Measurements from ENCODE around the gene NOS1AP. TPM values are rescaled to one million over a fixed set of nuclear protein-coding genes. Genes with fewer than 3 reads are reported as not detected.

NOS1AP gene
- total RNA-seq, 1 experiment from 2014 or later, result 0.02 TPM

DNA sequence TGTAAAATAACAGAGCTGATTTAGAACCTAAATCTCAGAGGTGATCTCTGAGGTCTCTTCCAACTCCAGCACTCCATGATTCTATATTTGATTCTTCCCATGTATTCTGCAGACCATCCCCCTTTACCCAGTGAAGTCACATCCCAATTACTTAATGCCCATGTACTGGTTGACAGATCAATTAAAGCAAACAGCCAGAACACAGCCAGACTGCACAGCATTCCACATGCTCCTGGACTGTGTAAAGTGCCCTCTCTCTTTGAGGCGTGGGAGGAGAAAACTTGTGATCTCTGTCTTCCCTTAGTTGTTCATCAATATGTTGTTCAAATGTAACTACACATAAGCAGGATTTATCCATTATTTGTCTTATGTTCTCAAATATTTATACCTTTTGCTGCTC lies 18.1 kb downstream of the NOS1AP start:
- DNase-seq (ENCODE audit: extremely low read depth, low read depth), result no peak

DNA sequence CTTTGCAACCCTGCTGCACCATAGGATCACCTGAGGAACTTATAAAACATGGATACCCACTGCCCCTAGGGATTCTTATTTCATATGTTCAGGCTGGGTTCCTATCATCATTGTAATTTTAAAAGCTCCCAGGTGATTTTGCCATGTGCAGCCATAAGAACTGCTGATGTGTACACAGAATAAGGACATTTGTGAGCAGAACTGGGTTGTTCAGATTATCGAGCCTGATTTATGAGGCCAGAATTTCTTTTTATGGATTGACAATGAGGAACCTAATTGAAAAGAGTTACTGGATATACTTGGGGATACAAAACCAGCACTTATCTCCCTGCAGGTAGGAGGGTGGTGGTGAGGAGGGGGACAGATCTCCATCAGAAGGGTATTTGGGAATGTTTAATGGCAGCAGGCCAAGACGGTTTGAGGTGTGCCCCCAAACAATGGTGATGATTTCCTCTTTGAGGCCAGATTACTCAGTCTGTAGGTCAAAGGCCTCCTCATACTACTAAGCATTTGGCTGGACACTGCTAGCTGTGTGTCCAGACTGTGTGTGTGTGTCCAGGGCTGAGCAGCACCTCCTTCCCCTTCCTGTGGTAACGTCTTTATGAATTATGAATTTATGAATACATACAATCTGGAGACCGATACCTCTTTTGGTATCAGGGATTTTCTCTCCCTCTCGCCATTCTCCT lies 18.9 kb downstream of the NOS1AP start:
- no peak for DNase-seq (ENCODE audit: extremely low read depth, low read depth)

DNA sequence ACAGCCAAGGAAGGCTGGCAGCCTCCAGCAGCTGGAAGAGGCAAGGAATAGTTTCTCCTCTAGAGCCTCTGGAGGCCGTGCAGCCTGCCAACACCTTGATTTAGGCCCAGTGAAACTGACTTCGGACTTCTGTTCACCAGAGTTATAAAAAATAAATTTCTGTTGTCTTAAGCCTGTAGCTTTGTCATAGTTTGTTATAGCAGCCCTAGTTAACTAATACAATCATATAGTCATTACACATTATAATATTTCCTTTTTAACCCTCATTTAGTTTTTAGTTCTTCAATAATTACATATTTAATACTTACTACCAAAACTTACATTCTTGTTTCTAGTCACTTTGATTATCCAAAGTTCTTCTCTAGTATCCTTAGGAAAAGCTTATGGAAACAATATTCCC lies 20.3 kb downstream of the NOS1AP start:
- DNase-seq (ENCODE audit: extremely low read depth, low read depth), result no peak

DNA sequence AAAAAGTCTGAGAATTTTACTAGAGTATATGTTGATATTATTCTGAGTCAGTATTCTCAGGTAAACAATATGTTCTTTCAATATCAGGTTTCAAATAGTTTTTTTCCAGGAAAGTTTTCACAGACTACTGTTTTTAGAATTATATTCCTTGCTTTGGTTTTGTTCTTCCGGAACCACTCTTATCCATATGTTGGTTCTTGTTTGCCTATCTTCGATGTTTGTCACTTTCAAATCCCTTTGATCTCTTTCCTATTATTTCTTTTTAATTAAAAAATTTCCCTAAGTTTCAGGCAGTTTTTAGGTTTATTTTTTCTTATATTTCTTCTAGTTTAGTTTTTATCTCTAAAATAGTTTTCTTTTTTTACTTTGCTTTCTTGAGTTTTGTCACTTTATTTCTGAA lies 20.9 kb downstream of the NOS1AP start:
- no peak for DNase-seq (ENCODE audit: extremely low read depth, low read depth)

DNA sequence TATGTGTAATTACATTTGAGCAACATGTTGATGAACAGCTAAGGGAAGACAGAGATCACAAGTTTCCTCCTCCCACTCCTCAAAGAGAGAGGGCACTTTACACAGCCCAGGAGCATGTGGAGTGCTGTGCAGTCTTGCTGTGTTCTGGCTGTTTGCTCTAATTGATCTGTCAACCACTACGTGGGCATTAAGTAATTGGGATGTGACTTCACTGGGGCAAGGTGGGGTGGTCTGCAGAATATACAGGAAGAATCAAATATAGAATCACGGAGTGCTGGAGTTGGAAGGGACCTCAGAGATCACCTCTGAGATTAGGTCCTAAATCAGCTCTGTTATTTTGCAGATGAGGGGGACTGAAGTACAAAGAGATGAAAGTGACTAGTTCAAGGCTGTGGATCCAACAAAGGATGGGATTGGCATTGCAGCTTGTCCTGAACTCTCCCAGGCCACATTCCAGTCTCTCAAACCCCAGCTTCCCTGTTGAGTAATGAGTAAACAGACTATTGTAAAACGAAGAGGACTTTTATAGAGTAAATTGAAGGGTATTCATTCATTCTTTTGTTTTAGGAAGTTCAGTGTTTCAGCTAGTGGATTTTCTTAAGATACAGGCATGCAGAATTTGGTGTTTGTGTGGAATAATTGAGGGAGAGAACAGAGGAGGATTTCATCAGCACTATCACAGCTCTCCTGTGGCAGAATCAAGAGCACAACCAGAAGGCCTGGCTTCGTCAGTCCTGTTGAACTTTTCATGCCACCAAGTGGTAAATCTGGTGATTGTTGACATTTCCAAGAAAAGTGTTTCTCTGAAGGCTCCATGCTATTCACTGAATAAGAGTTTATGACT lies 22.4 kb downstream of the NOS1AP start:
- DNase-seq (ENCODE audit: extremely low read depth, low read depth), result no peak

DNA sequence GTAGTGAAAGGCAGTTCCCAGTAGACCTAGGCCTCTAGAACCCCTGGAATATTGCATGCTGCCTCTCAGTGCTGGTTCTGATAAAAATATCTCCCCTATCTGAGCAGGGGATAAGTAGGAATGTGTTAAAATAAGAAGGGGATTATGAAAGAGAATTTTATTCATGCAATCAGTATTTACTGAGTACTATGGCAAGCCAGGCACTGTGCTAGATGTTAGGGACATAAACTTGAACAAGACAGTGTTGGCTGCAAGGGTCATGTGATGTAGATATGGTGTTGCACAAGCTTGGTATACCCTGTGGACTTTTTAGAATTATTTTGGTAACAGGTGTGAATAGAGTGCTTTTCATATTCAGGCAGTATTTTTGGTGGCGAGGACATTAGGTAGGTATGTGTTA lies 23.6 kb downstream of the NOS1AP start:
- DNase-seq (ENCODE audit: extremely low read depth, low read depth), result no peak

DNA sequence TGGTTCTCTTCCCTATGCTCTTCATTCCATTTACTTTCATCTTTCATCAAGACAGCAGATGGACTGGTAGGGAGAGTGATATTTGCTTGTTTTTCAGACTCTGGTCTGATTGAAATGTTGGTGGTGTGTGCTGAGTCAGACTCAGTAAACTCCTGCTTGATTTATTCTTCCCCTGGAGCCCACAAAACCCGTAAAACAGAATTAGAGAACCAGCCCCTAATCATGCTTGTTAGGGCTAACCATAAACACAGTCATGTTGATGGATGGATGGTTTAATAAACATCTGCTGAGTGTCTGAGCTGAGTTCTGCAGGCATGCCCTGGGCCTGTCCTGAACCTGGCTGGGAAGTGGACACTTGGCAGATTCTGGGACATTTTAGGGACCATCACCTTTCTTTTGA lies 24.8 kb downstream of the NOS1AP start:
- no peak for DNase-seq (ENCODE audit: extremely low read depth, low read depth)

DNA sequence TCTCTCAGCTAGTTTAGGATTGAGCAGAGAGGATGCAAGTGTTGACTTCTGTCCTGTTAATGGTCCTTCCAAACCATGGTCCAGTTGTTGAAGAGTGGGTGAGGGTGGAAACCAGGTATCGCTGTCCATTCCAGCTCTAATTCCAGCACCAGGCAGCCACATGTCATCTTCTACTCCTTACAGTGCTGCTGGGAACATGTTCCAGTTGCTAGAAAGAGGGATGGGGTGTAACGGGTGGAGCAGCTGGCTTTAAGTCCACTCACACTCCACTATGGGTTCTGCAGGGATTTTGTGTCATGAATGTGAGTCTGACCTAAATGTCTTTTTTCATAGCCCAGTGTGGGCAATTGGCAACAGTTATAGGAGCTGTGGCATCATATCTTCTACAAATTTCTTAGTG lies 25.2 kb downstream of the NOS1AP start:
- no peak for DNase-seq (ENCODE audit: extremely low read depth, low read depth)

DNA sequence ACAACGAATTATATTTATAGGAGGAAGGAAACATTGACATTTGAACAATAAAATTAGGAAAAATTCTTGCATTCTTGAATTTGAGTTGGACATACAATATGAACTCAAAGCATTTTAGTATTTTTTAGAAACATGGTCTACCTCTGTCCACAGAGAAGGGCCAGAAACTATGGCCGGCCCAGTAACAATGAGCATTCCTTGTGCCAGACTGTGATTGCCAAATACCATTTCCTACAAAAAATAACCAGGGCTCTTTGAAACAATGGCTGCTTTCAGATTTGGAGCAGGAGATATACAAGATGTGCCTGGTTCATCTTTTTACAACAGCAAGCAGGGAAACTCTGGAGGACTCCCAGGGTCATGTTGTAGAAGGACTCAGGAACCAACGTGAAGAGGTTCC lies 38.4 kb downstream of the NOS1AP start:
- DNase-seq (ENCODE audit: extremely low read depth, low read depth), result no peak

DNA sequence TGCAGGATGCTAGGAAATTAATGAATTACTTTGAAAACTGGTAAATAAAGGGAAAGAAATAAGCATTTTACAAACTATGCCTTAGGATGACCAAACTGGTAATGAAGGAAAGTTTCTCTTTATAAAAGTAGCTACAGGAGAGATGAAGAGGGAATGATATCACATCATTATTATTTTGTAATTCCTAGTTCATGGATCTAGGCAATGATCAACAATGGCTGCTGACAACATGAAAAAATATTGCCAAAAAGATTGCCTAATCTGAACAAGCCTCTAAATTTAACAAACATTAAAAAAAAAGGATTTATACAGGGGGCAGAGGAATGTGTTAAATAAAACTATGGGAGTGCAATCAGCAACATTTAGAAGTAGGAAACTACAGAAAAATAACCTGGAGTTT lies 38.9 kb downstream of the NOS1AP start:
- DNase-seq (ENCODE audit: extremely low read depth, low read depth), result no peak

DNA sequence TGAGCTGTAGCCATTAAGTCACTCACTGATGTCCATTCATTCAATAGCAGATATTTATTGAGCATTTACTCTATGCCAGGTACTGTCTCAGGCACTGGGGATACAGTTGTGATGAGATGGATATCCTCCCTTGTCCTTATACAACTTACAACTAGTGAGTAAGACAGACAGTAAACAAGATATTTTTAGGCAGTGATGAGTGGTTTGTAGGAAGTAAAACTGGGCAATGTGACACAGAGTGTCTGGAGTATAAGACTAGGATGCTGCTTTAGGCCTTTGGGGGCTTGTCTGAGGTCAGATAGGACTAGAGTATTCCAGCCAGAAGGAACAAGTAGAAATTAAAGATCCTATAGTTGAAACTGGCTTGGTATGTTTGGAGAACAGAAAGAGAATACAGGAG lies 41.4 kb downstream of the NOS1AP start:
- DNase-seq (ENCODE audit: extremely low read depth, low read depth), result no peak

DNA sequence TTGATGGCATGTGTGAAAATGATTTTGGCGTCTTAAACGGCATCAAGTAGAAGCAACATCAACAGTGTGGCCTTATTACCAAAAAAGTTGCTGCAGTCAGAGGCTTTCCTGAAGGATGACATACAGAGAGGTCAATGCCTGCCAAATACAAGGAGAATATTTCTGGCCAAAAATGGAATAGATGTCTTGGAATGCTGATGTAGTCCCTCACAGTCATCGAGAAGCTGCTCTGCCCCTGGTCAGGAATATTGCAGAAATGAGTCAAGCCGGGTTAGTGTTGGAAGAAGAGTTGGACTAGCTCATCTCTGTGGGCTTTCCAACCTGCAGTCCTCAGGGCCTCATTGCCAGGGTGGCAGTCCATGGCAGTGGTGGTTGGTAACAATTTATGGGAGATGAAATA lies 42.1 kb downstream of the NOS1AP start:
- DNase-seq (ENCODE audit: extremely low read depth, low read depth), result no peak

DNA sequence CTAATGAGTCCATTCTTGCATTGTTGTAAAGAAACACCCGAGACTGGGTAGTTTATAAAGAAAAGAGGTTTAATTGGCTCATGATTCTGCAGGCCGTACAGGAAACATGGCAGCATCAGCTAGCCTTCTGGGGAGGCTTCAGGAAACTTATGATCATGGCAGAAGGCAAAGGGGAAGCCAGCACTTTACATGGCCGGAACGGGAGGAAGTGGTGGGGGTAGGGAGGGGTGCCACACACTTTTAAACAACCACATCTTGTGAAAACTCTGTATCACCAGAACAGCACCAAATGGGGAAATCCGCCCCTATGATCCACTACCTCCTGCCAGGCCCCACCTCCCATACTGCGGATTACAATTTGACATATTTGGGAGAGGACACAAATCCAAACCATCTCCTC lies 43.9 kb downstream of the NOS1AP start:
- no peak for DNase-seq (ENCODE audit: extremely low read depth, low read depth)

DNA sequence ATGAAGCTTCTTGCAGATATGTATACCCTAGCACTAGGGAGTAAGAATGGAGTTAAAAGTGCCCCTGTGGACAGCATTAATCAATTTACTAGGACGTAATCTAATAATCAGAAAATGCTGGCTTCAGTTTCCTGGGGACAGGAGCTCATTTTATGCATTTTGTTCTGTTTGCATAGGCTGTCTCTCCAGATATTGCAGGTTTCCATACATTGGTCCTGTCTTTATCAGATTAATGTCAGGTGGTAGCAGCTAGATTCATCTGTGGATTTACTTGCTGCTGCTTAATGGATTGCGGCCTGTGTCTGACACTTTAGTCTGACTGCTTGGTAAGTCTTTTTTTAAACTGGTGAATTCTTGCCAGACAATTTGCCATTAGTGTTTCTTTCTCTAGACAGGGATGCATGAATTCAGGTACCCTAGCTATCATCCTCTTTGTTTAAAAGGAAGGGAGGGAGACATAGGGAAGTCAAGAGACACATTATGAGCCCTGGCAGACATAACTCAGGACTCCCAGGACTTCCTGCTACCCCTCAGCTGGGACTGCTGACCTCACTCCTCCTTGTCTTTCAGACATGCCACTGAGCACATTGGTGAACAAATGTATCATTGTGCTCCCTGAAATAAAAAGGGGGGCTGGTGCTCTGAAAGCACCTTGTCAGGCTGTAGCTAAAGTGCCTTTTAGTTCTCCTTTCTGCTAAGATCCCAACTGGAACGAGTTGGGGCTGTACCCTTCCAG lies 47.7 kb downstream of the NOS1AP start:
- no peak for DNase-seq (ENCODE audit: extremely low read depth, low read depth)

DNA sequence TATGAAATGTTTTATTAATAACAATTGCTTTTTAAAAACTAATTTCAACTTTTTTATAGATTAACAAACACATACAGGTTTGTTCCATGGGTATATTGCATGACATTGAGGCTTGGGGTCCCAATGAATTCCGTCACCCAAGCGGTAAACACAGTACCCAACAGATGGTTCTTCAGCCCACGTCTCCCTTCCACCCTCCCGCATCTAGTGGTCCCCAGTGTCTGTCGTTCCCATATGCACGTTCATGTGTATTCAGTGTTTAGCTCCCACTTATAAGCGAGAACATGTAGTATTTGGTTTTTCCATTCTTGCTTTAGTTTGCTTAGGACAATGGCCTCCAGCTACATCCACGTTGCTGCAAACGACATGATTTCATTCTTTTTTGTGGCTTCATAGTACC lies 48.6 kb downstream of the NOS1AP start:
- no peak for DNase-seq (ENCODE audit: extremely low read depth, low read depth)

DNA sequence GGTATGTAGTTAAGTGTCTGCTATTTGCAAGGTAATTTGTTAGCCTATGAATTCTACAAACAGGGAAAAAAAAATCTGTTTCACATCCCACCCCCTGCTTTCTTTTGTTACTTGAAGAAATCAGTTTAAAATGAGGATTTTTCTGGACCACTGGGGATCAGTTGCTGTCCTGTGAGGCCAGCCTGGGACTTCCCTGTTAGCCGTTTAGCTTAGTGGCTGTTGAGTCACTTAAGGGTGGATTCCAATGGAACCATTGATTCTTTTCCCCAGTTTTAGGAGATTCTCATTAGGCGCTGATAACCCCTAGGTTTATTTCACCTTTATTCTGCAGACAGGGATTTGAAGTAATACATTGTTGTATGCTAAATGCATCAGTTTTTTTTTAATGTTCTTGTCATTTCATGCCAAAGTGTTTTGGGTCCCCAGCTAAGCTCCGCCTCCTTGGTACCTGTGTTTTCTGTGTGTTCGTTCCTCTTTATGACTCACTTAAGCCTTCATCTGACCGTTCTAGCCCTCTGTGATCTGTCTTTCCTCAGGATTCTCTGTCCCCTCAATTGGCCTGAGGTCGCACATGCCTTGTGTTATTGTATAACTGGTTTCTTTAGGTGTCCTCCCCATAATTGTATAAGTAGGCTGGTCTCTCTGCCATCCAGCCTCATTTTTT lies 59.3 kb downstream of the NOS1AP start:
- no peak for DNase-seq (ENCODE audit: extremely low read depth, low read depth)

DNA sequence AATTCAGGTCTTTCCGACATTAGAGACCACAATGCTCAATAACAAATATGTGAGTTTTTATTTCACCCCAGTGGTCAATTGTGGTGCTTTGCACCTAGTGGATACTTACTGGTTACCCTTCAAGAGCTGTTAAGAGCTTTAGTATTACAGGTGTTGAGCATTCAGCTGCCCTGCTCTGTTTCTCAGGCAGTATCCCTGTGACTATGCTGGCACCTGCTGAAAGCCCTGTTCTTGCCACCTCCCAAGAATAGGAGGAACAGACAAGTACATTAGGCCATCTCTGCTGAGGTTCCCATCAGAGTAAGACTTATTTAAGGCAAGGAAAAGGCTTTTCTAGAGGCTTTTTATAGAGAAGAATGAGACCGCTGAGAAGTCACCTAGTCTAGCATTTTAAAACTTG lies 60.8 kb downstream of the NOS1AP start:
- DNase-seq (ENCODE audit: extremely low read depth, low read depth), result no peak

DNA sequence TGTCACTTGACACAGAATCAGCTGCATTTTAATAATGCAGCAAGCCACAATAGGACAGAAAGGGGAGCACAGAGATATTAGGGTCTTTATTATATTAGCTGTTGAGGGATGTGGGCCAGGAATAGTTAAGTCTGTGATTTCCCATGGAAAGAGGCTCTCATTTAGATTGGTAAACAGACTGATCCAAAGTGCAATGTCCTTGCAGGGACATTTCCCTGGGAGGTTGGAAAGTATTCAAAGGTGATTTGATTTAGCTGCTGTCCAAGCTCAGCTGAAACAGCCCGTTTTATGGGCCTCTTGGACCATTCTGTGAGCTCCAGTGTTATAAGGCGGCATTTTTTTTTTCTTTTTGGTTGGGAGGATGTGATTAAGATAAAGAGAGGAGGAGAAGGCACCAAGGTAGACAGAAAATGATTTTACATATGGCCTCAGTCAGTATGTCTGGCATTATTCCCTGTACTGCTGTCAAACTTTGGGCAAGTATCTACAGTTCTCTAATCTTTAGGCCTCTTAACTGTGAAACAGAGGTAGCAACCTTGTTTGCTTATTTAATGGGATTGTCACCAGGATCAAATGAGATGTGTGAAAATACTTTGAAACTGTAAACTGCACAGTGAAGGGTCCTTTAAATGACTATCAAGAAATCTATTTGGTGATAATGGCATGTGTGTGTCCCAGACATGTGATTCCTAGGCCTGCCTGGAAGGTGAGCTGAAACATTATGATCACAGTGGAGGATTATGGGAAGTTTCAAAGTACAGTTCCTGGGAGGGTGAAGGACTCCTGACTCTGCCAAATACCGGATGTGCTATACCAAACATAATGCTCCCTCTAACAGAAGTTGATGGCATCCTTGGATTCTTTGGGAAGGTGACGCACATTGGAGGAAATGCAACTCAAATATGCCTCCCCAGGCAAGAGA lies 62.2 kb downstream of the NOS1AP start:
- no peak for DNase-seq (ENCODE audit: extremely low read depth, low read depth)

DNA sequence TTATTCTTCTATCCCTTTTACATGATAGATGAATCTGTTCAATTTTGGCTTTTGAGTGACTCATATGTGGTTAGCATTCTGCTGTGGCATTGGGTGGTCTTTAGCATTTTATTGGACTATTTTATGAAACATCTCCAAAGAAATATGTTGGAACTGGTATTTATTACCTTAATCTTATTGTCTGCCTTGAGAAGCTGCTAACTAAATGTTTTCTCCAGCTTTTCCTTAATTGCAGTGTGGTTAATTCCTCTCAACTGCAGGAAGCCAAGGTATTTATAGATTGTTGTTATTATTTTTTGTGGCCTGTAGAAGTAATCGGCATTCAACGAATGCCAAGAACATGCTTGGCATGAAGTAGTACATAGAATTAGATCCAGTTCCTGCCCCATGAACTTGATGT lies 64.1 kb downstream of the NOS1AP start:
- no peak for DNase-seq (ENCODE audit: extremely low read depth, low read depth)

DNA sequence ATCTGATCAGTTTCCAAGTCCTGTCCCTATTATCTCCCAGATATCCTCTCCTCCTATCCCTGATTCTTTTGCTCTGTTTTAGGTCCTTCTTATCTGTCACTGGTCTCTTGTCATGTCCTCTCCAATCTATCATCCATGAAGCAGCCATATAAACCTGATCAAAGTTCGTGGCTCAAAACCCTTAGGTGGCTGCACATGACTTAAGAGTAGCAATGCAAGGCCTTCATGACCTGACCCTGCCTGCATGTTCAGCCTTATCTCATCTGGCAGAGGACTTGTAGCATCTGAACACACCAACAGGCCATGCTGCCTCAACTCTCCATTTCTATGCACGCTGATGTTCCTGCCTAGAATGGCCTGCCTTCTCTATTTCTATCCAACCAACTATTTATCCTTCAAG lies 65.2 kb downstream of the NOS1AP start:
- DNase-seq (ENCODE audit: extremely low read depth, low read depth), result no peak
